ENCODE results near the gene CCDC57. TPM values are rescaled to one million over a fixed set of nuclear protein-coding genes. Genes with fewer than 3 reads are reported as not detected.

The CCDC57 gene
- total RNA-seq, 2 experiments from 2014 or later = 129 to 135 TPM

- H3K27ac Mint-ChIP-seq = no peak overlapping the region
- no peak overlapping the region for H3K4me3 Mint-ChIP-seq
- POLR2A ChIA-PET = no interaction called here
Observed at GRCh38 chr17:82083533-82084359, 128.9 kb downstream of the CCDC57 start.

GRCh38 chr17:82083009-82083408, 129.6 kb downstream of the CCDC57 start:
- no peaks in the 10 kb centered on the region for H3K9me3 Mint-ChIP-seq
- Histone ChIP-seq H3K36me3 (ENCODE audit: insufficient read depth, low read length) (peaks cover 77% of the 10 kb centered on the region), H3K4me3 (ENCODE audit: low read length) (no peak overlapping the region), H3K27me3 (ENCODE audit: control insufficient read depth in 1 of 2, insufficient read depth in 2 of 2, low read length in 2 of 2) (no peaks in the 10 kb centered on the region), H3K4me1 (ENCODE audit: insufficient read depth, low read length) (no peaks in the 10 kb centered on the region), H3K27ac (ENCODE audit: low read depth in 1 of 2, low read length in 2 of 2) (peak overlapping the region in 1 of 2 donors; percentile 44), H3K9me3 (ENCODE audit: control insufficient read depth in 1 of 2, insufficient read depth in 1 of 2, low read length in 2 of 2) (no peaks in the 10 kb centered on the region)
- no peaks in the 10 kb centered on the region for H3K4me1 Mint-ChIP-seq (ENCODE audit: low read depth)
- intact Hi-C loops (cut with DNase I, micrococcal nuclease) = no loop called here
- H3K36me3 Mint-ChIP-seq (ENCODE audit: low read depth) = peaks cover 30% of the 10 kb centered on the region
- no peak overlapping the region for H3K27ac Mint-ChIP-seq
- CTCF ChIA-PET = no interaction called here
- POLR2A ChIA-PET = no interaction called here
- H3K27me3 Mint-ChIP-seq = no peaks in the 10 kb centered on the region
- TF ChIP-seq CTCF (IDR thresholded peaks at IDR 0.05) = no peak
- ATAC-seq (ENCODE audit: poor library complexity) (no peak), DNase-seq (no peak)
- H3K4me3 Mint-ChIP-seq = no peak overlapping the region

More at GRCh38 chr17:82083533-82084359, 128.9 kb downstream of the CCDC57 start:
- no peaks in the 10 kb centered on the region for H3K4me1 ChIP-seq (ENCODE audit: insufficient read depth, low read length)
- Mint-ChIP-seq H3K27me3 (no peaks in the 10 kb centered on the region), H3K36me3 (ENCODE audit: low read depth) (peaks cover 30% of the 10 kb centered on the region), H3K9me3 (no peaks in the 10 kb centered on the region), H3K4me1 (ENCODE audit: low read depth) (no peaks in the 10 kb centered on the region)
- CTCF ChIA-PET = no interaction called here
- intact Hi-C loops (cut with DNase I, micrococcal nuclease) = no loop called here
- no peaks in the 10 kb centered on the region for H3K27me3 ChIP-seq (ENCODE audit: control insufficient read depth in 1 of 2, insufficient read depth in 2 of 2, low read length in 2 of 2)
- H3K36me3 ChIP-seq (ENCODE audit: insufficient read depth, low read length) = peaks cover 85% of the 10 kb centered on the region
- H3K4me3 ChIP-seq (ENCODE audit: low read length) = no peak overlapping the region
- DNase-seq = peak in 1 of 14 experiments; percentile 1
- no peaks in the 10 kb centered on the region for H3K9me3 ChIP-seq (ENCODE audit: control insufficient read depth in 1 of 2, insufficient read depth in 1 of 2, low read length in 2 of 2)
- no peak for TF ChIP-seq CTCF (IDR thresholded peaks at IDR 0.05)
- no peak overlapping the region for H3K27ac ChIP-seq (ENCODE audit: low read depth in 1 of 2, low read length in 2 of 2)
- no peak for ATAC-seq (ENCODE audit: poor library complexity)

- no peak for TF ChIP-seq CTCF (IDR thresholded peaks at IDR 0.05)
Observed at GRCh38 chr17:82082456-82082855, 130.2 kb downstream of the CCDC57 start.

More at GRCh38 chr17:82082456-82082855, 130.2 kb downstream of the CCDC57 start:
- Mint-ChIP-seq H3K4me3 (no peak overlapping the region), H3K9me3 (no peaks in the 10 kb centered on the region), H3K27ac (no peak overlapping the region), H3K27me3 (no peaks in the 10 kb centered on the region), H3K4me1 (ENCODE audit: low read depth) (no peaks in the 10 kb centered on the region), H3K36me3 (ENCODE audit: low read depth) (peaks cover 30% of the 10 kb centered on the region)
- intact Hi-C loops (cut with DNase I, micrococcal nuclease) = no loop called here
- ChIA-PET CTCF (no interaction called here), POLR2A (no interaction called here)
- ATAC-seq (ENCODE audit: poor library complexity) (no peak), DNase-seq (peak in 1 of 14 experiments; percentile 0)
- no peaks in the 10 kb centered on the region for H3K4me1 ChIP-seq (ENCODE audit: insufficient read depth, low read length)
- no peak overlapping the region for H3K4me3 ChIP-seq (ENCODE audit: low read length)
- no peak overlapping the region for H3K27ac ChIP-seq (ENCODE audit: low read depth in 1 of 2, low read length in 2 of 2)
- H3K36me3 ChIP-seq (ENCODE audit: insufficient read depth, low read length) = peaks cover 72% of the 10 kb centered on the region
- no peaks in the 10 kb centered on the region for H3K9me3 ChIP-seq (ENCODE audit: control insufficient read depth in 1 of 2, insufficient read depth in 1 of 2, low read length in 2 of 2)
- no peaks in the 10 kb centered on the region for H3K27me3 ChIP-seq (ENCODE audit: control insufficient read depth in 1 of 2, insufficient read depth in 2 of 2, low read length in 2 of 2)

All from CD4-positive, alpha-beta T cell (primary cell).